Kidney epithelial cell (primary cell): ENCODE measurements around the gene TMEM232. TPM values are rescaled to one million over a fixed set of nuclear protein-coding genes. Genes with fewer than 3 reads are reported as not detected.

ENCODE experiments used
- DNase-seq: peaks from one replicate; pipeline ENCODE4 v3.0.0-alpha.2; 2010; ENCODE audit warnings: low read depth
- H3K27me3 ChIP-seq: 2 replicates; pipeline ENCODE4 v1.6.0; 2011; ENCODE audit warnings: low read length; ENCODE audit not compliant: control insufficient read depth, insufficient read depth
- H3K36me3 ChIP-seq: 2 replicates; pipeline ENCODE4 v1.5.1; 2011; ENCODE audit warnings: low read length; ENCODE audit not compliant: control insufficient read depth, insufficient read depth
- H3K4me3 ChIP-seq: 2 replicates; pipeline ENCODE4 v1.5.1; 2011; ENCODE audit warnings: low read depth, mild to moderate bottlenecking, control low read depth, low read length
- total RNA-seq: library from RNA; depleted of rRNA; stranded (reverse); fragments of >200 nt; gene quantifications from 2 replicates; pipeline ENCODE4 v1.2.3, GENCODE V29; 2015
- TF ChIP-seq, protein P1 (sequence below): IDR thresholded peaks from 2 replicates; pipeline ENCODE4 v1.5.1; 2011; ENCODE audit warnings: mild to moderate bottlenecking, moderate library complexity, low read length, control low read depth, inconsistent platforms; ENCODE audit not compliant: insufficient read depth, poor library complexity, severe bottlenecking

The TMEM232 gene
- total RNA-seq, 1 donor from 2014 or later, result 10.9 TPM

DNA sequence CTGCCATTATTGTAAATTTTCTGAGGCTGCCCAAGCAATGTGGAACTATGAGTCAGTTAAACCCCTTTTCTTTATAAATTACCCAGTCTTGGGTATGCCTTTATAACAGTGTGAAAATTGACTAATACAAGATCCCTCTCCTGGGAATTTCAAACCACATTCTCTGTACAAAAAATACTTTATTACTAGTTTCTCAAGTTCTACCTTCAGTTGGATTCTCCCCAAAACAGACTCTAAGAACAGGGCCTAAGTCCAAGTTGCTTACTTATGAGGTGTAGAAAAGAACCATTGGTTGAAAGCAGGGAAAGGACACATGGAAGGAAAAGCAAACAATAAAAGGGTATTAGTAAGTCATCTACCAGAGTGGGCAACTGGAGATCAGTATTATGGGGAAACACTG, 343.2 kb downstream of the TMEM232 start:
- TF ChIP-seq, protein P1, sequence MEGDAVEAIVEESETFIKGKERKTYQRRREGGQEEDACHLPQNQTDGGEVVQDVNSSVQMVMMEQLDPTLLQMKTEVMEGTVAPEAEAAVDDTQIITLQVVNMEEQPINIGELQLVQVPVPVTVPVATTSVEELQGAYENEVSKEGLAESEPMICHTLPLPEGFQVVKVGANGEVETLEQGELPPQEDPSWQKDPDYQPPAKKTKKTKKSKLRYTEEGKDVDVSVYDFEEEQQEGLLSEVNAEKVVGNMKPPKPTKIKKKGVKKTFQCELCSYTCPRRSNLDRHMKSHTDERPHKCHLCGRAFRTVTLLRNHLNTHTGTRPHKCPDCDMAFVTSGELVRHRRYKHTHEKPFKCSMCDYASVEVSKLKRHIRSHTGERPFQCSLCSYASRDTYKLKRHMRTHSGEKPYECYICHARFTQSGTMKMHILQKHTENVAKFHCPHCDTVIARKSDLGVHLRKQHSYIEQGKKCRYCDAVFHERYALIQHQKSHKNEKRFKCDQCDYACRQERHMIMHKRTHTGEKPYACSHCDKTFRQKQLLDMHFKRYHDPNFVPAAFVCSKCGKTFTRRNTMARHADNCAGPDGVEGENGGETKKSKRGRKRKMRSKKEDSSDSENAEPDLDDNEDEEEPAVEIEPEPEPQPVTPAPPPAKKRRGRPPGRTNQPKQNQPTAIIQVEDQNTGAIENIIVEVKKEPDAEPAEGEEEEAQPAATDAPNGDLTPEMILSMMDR, result no peak
- Histone ChIP-seq H3K27me3 (no peaks in the 10 kb centered on the region), H3K4me3 (no peak overlapping the region), H3K36me3 (no peaks in the 10 kb centered on the region)
- no peak for DNase-seq

DNA sequence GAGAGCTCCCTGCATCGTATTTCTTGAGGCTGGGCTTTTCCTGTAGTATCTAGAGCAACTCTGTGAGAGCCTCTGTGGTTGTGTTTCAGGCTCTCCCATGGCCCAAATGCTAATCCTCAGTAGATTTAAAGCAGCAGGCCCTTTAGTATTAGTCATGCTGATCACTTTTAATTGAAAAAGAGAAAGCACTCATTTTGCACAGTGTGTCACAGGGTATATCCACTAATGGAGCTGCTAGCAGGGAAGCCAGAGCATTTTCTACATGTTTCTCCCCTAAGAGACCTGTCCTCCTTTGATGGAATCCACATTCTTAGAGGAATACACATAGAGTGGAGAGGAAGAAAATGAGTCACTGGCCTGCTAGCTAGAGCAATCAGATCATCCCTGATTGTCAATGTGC, 348.5 kb downstream of the TMEM232 start:
- Histone ChIP-seq H3K36me3 (no peaks in the 10 kb centered on the region), H3K4me3 (no peak overlapping the region), H3K27me3 (no peaks in the 10 kb centered on the region)
- peak; percentile 75 for DNase-seq
- TF ChIP-seq, protein P1, result no peak

DNA sequence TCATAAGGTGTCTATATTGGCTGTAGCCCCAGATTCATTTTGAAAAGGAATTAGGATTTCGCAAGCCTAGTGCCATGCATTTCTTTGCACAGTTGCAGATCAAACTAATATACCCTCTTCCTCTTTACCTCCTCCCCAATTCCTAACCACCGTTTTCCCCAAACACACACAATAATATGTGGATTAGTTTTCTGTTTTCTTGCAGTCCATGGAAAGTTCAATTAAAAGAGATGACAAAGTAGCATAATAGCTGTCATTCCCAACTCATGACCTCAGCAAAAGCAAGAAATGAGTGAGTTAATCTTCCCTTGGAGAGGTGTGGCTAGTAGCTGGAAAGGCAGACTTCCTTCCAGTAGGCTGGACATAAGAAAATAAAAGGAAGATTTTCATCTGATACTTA, 349.1 kb downstream of the TMEM232 start:
- H3K4me3 ChIP-seq, result no peak overlapping the region
- DNase-seq, result no peak
- no peaks in the 10 kb centered on the region for H3K27me3 ChIP-seq
- no peaks in the 10 kb centered on the region for H3K36me3 ChIP-seq
- TF ChIP-seq, protein P1, result no peak

DNA sequence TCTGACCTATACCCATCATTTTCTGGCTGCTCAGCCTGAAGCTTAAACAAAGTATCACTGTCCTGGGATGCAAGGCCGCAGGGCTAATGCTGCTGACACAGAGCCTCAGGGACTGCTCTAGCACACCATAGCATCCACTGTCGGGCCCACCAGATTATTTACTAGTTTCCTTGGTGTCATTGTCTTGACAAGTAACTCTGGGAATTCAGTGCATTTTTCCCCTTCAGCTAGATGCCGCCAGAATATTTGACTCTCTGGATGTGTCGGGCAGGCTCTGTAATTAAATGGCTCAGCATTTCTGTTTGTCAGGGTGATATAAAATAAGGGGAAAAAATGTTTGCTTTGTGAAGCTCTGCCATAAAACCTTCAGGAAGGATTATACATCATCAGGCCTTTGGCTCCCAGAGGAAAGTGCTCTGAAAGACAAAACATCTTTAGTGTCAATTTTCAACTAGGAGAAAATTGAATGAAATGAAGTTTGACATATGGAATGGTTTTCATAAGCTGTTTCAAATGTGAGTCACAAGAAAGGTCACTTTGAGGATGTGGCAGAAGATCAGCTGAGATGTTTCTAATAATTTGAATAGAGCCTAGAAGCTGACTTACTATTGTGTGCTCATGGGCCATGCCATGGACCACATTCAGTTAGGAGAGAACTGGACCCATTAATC, 350.1 kb downstream of the TMEM232 start:
- Histone ChIP-seq H3K27me3 (no peaks in the 10 kb centered on the region), H3K36me3 (no peaks in the 10 kb centered on the region), H3K4me3 (no peak overlapping the region)
- DNase-seq, result no peak
- TF ChIP-seq, protein P1, result no peak

DNA sequence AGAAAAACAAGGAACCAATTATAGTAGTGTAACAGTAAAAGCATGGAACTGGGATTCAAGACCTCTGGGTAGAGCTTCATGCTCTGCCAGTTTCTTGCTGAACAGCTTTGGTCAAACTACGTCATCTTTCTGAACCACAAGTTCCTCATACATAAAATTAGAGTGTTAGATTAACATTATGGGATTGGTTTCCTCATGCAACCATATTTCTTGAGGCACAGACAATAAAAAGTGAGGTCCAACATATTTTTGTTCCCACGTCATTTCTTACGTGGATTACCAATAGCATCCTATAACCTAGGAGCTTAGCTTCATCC, 354.8 kb downstream of the TMEM232 start:
- no peaks in the 10 kb centered on the region for H3K36me3 ChIP-seq
- TF ChIP-seq, protein P1, result no peak
- peak; percentile 39 for DNase-seq

More for the DNA sequence above, 354.8 kb downstream of the TMEM232 start:
- Histone ChIP-seq H3K4me3 (no peak overlapping the region), H3K27me3 (no peaks in the 10 kb centered on the region)
